Liver (tissue), 3 donors: ENCODE data around the gene CPZ.

Experiments
- CTCF ChIP-seq: fragments of 150-350 bp; IDR thresholded peaks from 2 replicates; pipeline ENCODE4 v1.5.1; 2017; ENCODE audit warnings: improper control_type of control experiment, low read depth, low read length; ENCODE audit not compliant: missing input control
- GABPA ChIP-seq, 2 donors: IDR thresholded peaks in 1 of 2; conservative IDR thresholded peaks in 1 of 2; 2 replicates each; pipeline ENCODE4 v1.6.1; 2016; ENCODE audit warnings: antibody characterized with exemption in 2 of 2, mild to moderate bottlenecking in 1 of 2, moderate library complexity in 1 of 2
- donor health status: healthy.
- donor health status: healthy.

- TF ChIP-seq CTCF (no peak), GABPA (IDR thresholded peaks at IDR 0.05 in 1 of 2, conservative IDR thresholded peaks at IDR 0.05 in 1 of 2) (no peak)
Measured at GRCh38 chr4:8600686-8601085, 8.1 kb downstream of the CPZ start.
